Lung (tissue), 12 donors: ENCODE results near the gene APOA4. TPM values are rescaled to one million over a fixed set of nuclear protein-coding genes. Genes with fewer than 3 reads are reported as not detected.
"Not testable (repeated sequence)": the region's sequence is repeated elsewhere in the genome, so short reads cannot be mapped to it uniquely, and the experiment has no call there.

Experiments used
- ATAC-seq: fragments of 200-7000 bp; cut with Tn5 transposase; one replicate; pipeline ENCODE4 v1.9.1; 2020; ENCODE audit warnings: moderate number of reproducible peaks; ENCODE audit not compliant: insufficient read depth, low FRiP score
- DNase-seq, 3 donors: peaks; one replicate each; pipeline ENCODE4 v3.0.0-alpha.2; 2013 to 2017
- H3K27ac ChIP-seq, 2 donors: one replicate each; pipeline ENCODE4 v1.5.1; 2013; ENCODE audit warnings: mild to moderate bottlenecking in 2 of 2, moderate library complexity in 2 of 2, control low read depth in 1 of 2, inconsistent platforms in 1 of 2, low read depth in 1 of 2, low read length in 1 of 2
- H3K27me3 ChIP-seq, 3 donors: one replicate each; pipeline ENCODE4 v1.5.1; 2013; ENCODE audit warnings: low read length in 2 of 3; ENCODE audit not compliant: control insufficient read depth in 3 of 3, insufficient read depth in 3 of 3
- H3K36me3 ChIP-seq, 4 donors: one replicate each; pipeline ENCODE4 v1.5.1; 2013; ENCODE audit warnings: low read length in 4 of 4, mild to moderate bottlenecking in 1 of 4, moderate library complexity in 1 of 4; ENCODE audit not compliant: control insufficient read depth in 4 of 4, insufficient read depth in 4 of 4
- H3K4me1 ChIP-seq, 5 donors: one replicate each; pipeline ENCODE4 v1.5.1; 2013; ENCODE audit warnings: low read length in 5 of 5, mild to moderate bottlenecking in 2 of 5, moderate library complexity in 1 of 5; ENCODE audit not compliant: control insufficient read depth in 5 of 5, insufficient read depth in 5 of 5
- H3K4me3 ChIP-seq: one replicate; pipeline ENCODE4 v1.5.1; 2013; ENCODE audit warnings: mild to moderate bottlenecking, control low read depth, moderate library complexity
- H3K9ac ChIP-seq, 2 donors: one replicate each; pipeline ENCODE4 v1.5.1; 2013; ENCODE audit warnings: low read length in 2 of 2, control low read depth in 1 of 2; ENCODE audit not compliant: insufficient read depth in 1 of 2
- H3K9me3 ChIP-seq, 4 donors: one replicate each; pipeline ENCODE4 v1.5.1; 2013; ENCODE audit warnings: low read length in 3 of 4, mild to moderate bottlenecking in 1 of 4, moderate library complexity in 1 of 4; ENCODE audit not compliant: control insufficient read depth in 4 of 4, insufficient read depth in 3 of 4
- WGBS, 2 donors: extraction: QIAGEN DNeasy Blood & Tissue Kit; methylation state at CpG; one replicate each; pipeline ENCODE4 v1.1.7; 2013; 5-methylcytosine and 5-hydroxymethylcytosine counted together
- polyA plus RNA-seq, 2 donors: library from polyadenylated mRNA; stranded (reverse); fragments of 200-250 nt; gene quantifications; one replicate each; pipeline ENCODE4 v1.2.1, GENCODE V29; 2013
- total RNA-seq, 2 donors: library from RNA; depleted of rRNA in 1 of 2; stranded (reverse); fragments of >200 nt in 1 of 2; gene quantifications; one replicate each; pipeline ENCODE4 v1.2.1, GENCODE V29; 2014 to 2021
- TF ChIP-seq, protein P1 (sequence below): IDR thresholded peaks from 2 replicates; pipeline ENCODE4 v1.5.1; 2012; ENCODE audit warnings: mild to moderate bottlenecking; ENCODE audit errors: control extremely low read depth, extremely low read depth
- donor health status: control.
- donor health status: control.
- donor health status: Bipolar disorder and iron deficiency.
- donor health status: healthy.
- donor health status: DM: yes; HTN: yes; CAD: no.

The APOA4 gene
- total and polyA plus RNA-seq, 4 donors, result 0.06 TPM; not detected in 3

- Histone ChIP-seq H3K27ac (peak overlapping the region in 1 of 2 donors; percentile 88), H3K4me1 (no peaks in the 10 kb centered on the region), H3K36me3 (no peaks in the 10 kb centered on the region), H3K4me3 (no peak overlapping the region), H3K27me3 (no peaks in the 10 kb centered on the region), H3K9ac (no peak overlapping the region), H3K9me3 (no peaks in the 10 kb centered on the region)
- WGBS, 2 donors, result 60 to 80% methylated on average over 14 of the region's 14 CpGs
- ATAC-seq (peak; percentile 76), DNase-seq (peak in 1 of 3 donors; percentile 25)
- TF ChIP-seq, protein P1, sequence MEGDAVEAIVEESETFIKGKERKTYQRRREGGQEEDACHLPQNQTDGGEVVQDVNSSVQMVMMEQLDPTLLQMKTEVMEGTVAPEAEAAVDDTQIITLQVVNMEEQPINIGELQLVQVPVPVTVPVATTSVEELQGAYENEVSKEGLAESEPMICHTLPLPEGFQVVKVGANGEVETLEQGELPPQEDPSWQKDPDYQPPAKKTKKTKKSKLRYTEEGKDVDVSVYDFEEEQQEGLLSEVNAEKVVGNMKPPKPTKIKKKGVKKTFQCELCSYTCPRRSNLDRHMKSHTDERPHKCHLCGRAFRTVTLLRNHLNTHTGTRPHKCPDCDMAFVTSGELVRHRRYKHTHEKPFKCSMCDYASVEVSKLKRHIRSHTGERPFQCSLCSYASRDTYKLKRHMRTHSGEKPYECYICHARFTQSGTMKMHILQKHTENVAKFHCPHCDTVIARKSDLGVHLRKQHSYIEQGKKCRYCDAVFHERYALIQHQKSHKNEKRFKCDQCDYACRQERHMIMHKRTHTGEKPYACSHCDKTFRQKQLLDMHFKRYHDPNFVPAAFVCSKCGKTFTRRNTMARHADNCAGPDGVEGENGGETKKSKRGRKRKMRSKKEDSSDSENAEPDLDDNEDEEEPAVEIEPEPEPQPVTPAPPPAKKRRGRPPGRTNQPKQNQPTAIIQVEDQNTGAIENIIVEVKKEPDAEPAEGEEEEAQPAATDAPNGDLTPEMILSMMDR, result no peak
Observed at GRCh38 chr11:116808262-116809175, 14.6 kb downstream of the APOA4 start.

- DNase-seq, result no peak
- Histone ChIP-seq H3K27me3 (no peaks in the 10 kb centered on the region), H3K9me3 (no peaks in the 10 kb centered on the region), H3K9ac (no peak overlapping the region), H3K36me3 (no peaks in the 10 kb centered on the region), H3K27ac (peak overlapping the region in 1 of 2 donors; percentile 68), H3K4me3 (no peak overlapping the region), H3K4me1 (no peaks in the 10 kb centered on the region)
- TF ChIP-seq, protein P1, result no peak
- 92% methylated on average over 6 of the region's 6 CpGs for WGBS, 2 donors
- ATAC-seq, result no peak
Observed at GRCh38 chr11:116807601-116808261, 15.4 kb downstream of the APOA4 start.

DNA sequence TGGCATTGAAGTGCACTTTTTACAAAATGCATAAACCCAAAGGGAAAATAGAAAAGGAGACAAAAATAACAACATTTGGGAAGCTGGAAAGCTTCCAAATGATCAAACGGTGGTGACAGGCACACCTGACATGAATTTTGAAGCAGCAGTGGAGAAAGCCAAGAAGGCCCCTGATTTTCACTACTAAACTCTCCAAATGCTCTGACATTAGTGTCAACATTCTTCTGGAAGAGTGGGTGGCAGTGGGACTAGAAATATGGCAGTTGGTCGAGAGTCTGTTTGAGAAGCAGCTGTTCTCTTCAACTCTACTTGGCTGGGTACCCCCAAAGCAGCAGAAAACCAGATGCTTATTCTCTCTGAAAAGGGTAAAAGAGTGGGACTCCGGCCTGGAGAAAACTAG, 19.1 kb downstream of the APOA4 start:
- ATAC-seq (no peak), DNase-seq (no peak)
- no peaks in the 10 kb centered on the region for H3K27me3 ChIP-seq
- H3K9me3 ChIP-seq, result no peaks in the 10 kb centered on the region
- TF ChIP-seq, protein P1, result no peak
- no peaks in the 10 kb centered on the region for H3K36me3 ChIP-seq
- no peak overlapping the region for H3K4me3 ChIP-seq
- no peaks in the 10 kb centered on the region for H3K4me1 ChIP-seq
- H3K9ac ChIP-seq, result no peak overlapping the region
- WGBS, 2 donors, result 64 to 76% methylated on average over 3 of the region's 3 CpGs
- H3K27ac ChIP-seq, result no peak overlapping the region

GRCh38 chr11:116801662-116802061, 21.4 kb downstream of the APOA4 start:
- ATAC-seq, H3K9me3 ChIP-seq, H3K27me3 ChIP-seq, H3K4me3 ChIP-seq, H3K36me3 ChIP-seq, H3K4me1 ChIP-seq, H3K9ac ChIP-seq, H3K27ac ChIP-seq, DNase-seq: not testable (repeated sequence)
